AG04449 (cell line): ENCODE results near the gene GPR146.

Experiments used
- CTCF ChIA-PET: fragments of 350-600 bp; formaldehyde crosslinking; extraction: SDS; loops from one replicate; lab custom pipeline; 2021; ENCODE audit warnings: antibody characterized with exemption; lab: Yijun Ruan, JAX
- POLR2A ChIA-PET: fragments of 400-600, 350-600 bp; formaldehyde crosslinking; extraction: SDS; loops from one replicate; lab custom pipeline; 2020; ENCODE audit warnings: antibody characterized with exemption, inconsistent platforms; lab: Yijun Ruan, JAX
- DNase-seq: peaks from one replicate; pipeline ENCODE4 v3.0.0-alpha.2; 2010; ENCODE audit warnings: low read depth, low spot score
- H3K4me3 ChIP-seq: 2 replicates; pipeline ENCODE4 v1.5.1; 2011; ENCODE audit warnings: low read depth, mild to moderate bottlenecking, control low read depth, low read length
- TF ChIP-seq, protein P1 (sequence below): IDR thresholded peaks from one replicate; pipeline ENCODE4 v1.5.1; 2011; ENCODE audit warnings: mild to moderate bottlenecking, moderate library complexity, low read length, control low read depth, inconsistent platforms; ENCODE audit not compliant: insufficient read depth; ENCODE audit errors: missing control alignments

GPR146 gene

DNA sequence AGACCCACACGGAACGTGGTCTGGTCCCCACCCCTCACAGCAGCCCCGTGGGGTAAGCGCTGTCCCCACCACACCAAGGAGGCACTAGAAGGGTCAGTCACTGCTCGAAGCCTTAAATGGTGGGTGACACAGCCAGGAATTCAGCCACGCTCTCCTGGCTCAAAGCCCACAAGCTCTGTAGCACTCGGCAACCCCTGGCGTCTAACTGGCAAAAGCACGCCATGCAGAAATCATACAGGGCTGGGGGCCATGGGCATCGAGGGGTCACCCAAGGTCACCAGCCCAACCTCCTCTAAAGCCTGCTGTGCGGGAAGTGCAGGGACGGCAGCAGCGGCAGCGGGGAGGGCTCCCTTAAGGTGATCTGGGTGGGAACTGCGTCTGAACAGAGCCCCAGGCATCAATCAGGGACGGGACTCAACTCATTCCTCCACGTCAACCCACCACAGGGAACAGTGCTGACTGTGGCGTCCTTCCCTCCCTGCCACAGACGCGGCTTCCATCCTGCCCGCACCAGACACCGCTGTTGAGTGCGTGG is 51.3 kb downstream of the GPR146 start:
- TF ChIP-seq, protein P1, sequence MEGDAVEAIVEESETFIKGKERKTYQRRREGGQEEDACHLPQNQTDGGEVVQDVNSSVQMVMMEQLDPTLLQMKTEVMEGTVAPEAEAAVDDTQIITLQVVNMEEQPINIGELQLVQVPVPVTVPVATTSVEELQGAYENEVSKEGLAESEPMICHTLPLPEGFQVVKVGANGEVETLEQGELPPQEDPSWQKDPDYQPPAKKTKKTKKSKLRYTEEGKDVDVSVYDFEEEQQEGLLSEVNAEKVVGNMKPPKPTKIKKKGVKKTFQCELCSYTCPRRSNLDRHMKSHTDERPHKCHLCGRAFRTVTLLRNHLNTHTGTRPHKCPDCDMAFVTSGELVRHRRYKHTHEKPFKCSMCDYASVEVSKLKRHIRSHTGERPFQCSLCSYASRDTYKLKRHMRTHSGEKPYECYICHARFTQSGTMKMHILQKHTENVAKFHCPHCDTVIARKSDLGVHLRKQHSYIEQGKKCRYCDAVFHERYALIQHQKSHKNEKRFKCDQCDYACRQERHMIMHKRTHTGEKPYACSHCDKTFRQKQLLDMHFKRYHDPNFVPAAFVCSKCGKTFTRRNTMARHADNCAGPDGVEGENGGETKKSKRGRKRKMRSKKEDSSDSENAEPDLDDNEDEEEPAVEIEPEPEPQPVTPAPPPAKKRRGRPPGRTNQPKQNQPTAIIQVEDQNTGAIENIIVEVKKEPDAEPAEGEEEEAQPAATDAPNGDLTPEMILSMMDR, result no peak
- ChIA-PET POLR2A (no interaction called here), CTCF (interaction anchor here (1.0 to 3.8 kb wide), 3 partner anchors 9 to 102 kb away, joined by 3 to 22 read pairs (median 6); no protein-coding TSS in a partner anchor)
- H3K4me3 ChIP-seq, result no peak overlapping the region
- DNase-seq, result no peak

DNA sequence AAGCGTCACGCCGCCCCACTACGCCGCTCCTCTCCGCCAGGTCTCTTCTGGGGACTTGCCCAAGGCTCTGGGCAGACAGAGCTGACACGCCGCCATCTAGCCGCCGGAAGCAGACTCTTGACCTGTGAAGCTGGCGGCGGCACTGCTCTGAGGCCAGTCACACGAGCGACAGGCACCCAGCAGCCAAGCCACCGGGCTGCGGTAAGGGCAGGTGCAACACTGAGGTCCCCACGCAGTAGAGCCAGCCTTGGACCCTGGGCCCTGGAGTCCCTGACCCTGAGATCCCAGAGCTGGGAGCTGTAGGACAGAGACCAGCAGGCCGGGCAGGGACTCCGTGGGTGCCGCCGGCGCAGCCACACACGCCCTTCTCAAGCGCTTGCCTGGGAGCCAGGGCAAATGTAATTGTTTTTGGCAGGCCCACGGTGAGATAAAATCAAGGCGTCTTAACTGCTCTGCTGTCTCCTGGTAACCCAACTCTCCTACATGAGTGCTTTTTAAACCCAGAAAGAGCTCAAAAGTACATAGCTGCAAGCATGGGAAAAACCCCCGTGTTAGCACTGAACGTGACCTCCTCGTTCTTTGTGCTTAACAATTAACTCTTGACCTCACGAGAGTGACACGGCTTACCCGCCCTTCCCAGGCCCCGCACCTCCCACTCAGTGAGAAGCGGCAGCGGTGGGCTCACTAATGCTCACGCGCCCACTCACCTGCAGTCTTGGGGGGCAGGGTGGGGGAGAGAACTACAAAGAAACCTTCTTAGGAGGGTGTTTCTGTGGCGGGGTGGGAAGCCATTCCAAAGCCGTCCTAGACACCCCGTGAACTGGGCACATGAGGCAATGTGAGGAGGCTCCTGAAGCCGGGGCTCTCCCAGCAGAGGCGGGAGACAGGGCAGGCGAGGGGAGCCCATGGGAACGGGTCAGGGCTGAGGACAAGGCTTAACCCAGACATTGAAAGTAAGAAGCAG is 52.1 kb downstream of the GPR146 start:
- ChIA-PET POLR2A (no interaction called here), CTCF (interaction anchor here (0.7 to 3.8 kb wide), 3 partner anchors 10 to 79 kb away, joined by 3 to 22 read pairs (median 3); no protein-coding TSS in a partner anchor)
- TF ChIP-seq, protein P1, result no peak
- DNase-seq, result no peak
- no peak overlapping the region for H3K4me3 ChIP-seq

DNA sequence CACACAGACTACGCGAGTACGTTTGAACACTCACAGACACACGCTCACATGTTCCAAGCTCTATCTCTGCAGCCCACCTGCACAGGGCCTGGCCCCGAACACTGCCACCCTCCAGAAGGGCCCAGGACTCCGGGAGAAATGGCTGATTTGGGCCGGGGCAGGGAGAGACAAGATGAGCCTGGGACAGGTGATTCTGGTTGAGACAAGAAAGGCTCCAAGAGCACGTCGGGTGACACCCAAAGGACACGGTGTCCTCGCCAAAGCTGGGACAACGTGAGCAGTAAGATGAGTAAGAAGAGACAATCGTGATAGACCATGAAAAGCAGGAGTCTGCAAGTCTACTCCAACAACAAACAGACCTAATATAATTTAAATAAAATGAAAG is 52.8 kb downstream of the GPR146 start:
- ChIA-PET CTCF (interaction anchor here (0.7 to 3.8 kb wide), 3 partner anchors 11 to 79 kb away, joined by 3 to 22 read pairs (median 3); no protein-coding TSS in a partner anchor), POLR2A (no interaction called here)
- TF ChIP-seq, protein P1, result no peak
- H3K4me3 ChIP-seq, result no peak overlapping the region
- DNase-seq, result no peak

DNA sequence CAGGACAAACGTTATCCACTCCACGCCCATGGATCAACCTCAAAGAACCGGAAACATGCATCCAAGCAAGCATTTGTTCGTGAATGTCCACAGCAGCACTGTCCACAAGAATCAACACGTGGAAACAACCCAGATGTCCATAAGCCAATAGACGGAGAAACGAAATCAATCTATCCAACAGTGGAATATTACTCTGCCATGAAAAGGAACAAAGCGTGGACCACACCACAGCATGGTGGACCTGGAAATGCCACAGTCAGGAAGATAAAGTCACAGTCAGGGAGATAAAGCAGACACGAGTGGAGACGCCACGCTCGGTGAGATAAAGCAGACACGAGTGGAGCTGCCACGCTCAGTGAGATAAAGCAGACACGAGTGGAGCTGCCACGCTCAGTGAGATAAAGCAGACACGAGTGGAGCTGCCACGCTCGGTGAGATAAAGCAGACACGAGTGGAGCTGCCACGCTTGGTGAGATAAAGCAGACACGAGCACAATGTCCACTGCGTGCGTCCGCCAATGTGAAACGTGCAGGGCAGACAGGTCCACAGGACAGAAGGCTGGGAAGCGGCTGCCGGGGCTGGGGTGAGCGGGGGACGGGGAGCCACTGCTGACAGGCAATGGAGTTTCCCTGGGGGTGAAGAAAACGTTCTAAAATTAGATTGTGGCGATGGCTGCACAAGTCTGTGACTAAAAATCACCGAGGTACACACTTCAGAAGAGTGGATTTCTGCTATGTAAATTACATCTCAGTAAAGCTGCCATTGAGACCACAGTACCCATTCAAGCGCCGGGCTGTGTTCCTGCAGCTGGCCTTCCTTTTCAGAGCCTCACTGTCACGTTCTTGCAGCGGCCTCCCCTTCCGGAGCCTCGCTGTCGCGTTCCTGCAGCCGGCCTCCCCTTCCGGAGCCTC is 54.2 kb downstream of the GPR146 start:
- POLR2A ChIA-PET, result no interaction called here
- no peak overlapping the region for H3K4me3 ChIP-seq
- TF ChIP-seq, protein P1, result no peak
- CTCF ChIA-PET, result interaction anchor here (1.0 to 1.9 kb wide), 4 partner anchors 8 to 33 kb away, joined by 4 to 11 read pairs (median 4); partner anchors contain the start of gene GPER1
- no peak for DNase-seq

DNA sequence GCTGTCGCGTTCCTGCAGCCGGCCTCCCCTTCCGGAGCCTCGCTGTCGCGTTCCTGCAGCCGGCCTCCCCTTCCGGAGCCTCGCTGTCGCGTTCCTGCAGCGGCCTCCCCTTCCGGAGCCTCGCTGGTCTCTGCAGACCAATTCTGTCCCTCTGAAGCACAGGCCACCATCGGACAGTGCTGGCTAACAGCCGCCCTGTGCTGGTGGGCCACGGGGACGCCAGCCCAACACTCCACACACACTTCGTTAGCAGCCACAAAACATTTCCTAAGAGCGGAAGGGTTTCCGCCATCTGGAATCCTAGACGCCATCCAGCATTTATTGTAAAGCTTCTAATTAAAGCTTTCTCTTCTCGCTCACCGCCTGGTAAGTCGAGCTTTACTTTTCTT is 54.8 kb downstream of the GPR146 start:
- TF ChIP-seq, protein P1, result no peak
- POLR2A ChIA-PET, result no interaction called here
- CTCF ChIA-PET, result interaction anchor here (1.0 to 6.0 kb wide), 6 partner anchors 8 to 106 kb away, joined by 4 to 21 read pairs (median 4); partner anchors contain the start of gene GPER1
- DNase-seq, result no peak
- H3K4me3 ChIP-seq, result no peak overlapping the region
